Upper lobe of left lung (tissue), 4 donors: Measurements from ENCODE around the gene GRIA1.

Experiments
- POLR2A ChIP-seq, 4 donors: fragments of 450-650 bp; IDR thresholded peaks; one replicate each; pipeline ENCODE4 v1.5.1; 2016 to 2017; ENCODE audit warnings: antibody characterized with exemption in 4 of 4, mild to moderate bottlenecking in 2 of 4
- POLR2AphosphoS5 ChIP-seq, 2 donors: sonication (generic); formaldehyde crosslinking; IDR thresholded peaks; one replicate each; pipeline ENCODE4 v1.5.1; 2017; ENCODE audit warnings: antibody characterized with exemption in 2 of 2
- TF ChIP-seq, protein P1 (sequence below), 6 experiments: fragments of 450-650 bp in 4 of 6; fragments of 200-600 bp in 2 of 6; sonication (generic) in 2 of 6; IDR thresholded peaks; one replicate each; pipeline ENCODE4 v1.5.1; 2016 to 2019; ENCODE audit warnings: antibody characterized with exemption in 6 of 6

- TF ChIP-seq, protein P1, sequence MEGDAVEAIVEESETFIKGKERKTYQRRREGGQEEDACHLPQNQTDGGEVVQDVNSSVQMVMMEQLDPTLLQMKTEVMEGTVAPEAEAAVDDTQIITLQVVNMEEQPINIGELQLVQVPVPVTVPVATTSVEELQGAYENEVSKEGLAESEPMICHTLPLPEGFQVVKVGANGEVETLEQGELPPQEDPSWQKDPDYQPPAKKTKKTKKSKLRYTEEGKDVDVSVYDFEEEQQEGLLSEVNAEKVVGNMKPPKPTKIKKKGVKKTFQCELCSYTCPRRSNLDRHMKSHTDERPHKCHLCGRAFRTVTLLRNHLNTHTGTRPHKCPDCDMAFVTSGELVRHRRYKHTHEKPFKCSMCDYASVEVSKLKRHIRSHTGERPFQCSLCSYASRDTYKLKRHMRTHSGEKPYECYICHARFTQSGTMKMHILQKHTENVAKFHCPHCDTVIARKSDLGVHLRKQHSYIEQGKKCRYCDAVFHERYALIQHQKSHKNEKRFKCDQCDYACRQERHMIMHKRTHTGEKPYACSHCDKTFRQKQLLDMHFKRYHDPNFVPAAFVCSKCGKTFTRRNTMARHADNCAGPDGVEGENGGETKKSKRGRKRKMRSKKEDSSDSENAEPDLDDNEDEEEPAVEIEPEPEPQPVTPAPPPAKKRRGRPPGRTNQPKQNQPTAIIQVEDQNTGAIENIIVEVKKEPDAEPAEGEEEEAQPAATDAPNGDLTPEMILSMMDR (IDR thresholded peaks at IDR 0.05): no peak
- TF ChIP-seq POLR2A (IDR thresholded peaks at IDR 0.05) (no peak), POLR2AphosphoS5 (IDR thresholded peaks at IDR 0.05) (no peak)
Observed at GRCh38 chr5:153702265-153702664, 211.8 kb downstream of the GRIA1 start.
